Thymus (tissue), 11 donors: ENCODE data around the gene TNRC18. TPM values are rescaled to one million over a fixed set of nuclear protein-coding genes. Genes with fewer than 3 reads are reported as not detected.

Source experiments
- DNase-seq, 9 donors: peaks; one replicate each; pipeline ENCODE4 v3.0.0-alpha.2; 2013; ENCODE audit warnings: low spot score in 9 of 9, low read depth in 6 of 9, missing footprints in 1 of 9
- H3K27ac ChIP-seq, 2 donors: one replicate each; pipeline ENCODE4 v1.5.1; 2013; ENCODE audit warnings: control low read depth in 1 of 2, low read depth in 1 of 2, low read length in 1 of 2, mild to moderate bottlenecking in 1 of 2, moderate library complexity in 1 of 2
- H3K27me3 ChIP-seq, 2 donors: one replicate each; pipeline ENCODE4 v1.5.1; 2013; ENCODE audit warnings: low read length in 1 of 2; ENCODE audit not compliant: control insufficient read depth in 2 of 2, insufficient read depth in 1 of 2
- H3K36me3 ChIP-seq, 2 donors: one replicate each; pipeline ENCODE4 v1.5.1; 2013; ENCODE audit warnings: low read length in 1 of 2, mild to moderate bottlenecking in 1 of 2, moderate library complexity in 1 of 2; ENCODE audit not compliant: control insufficient read depth in 2 of 2, insufficient read depth in 2 of 2
- H3K4me1 ChIP-seq, 2 donors: one replicate each; pipeline ENCODE4 v1.5.1; 2013; ENCODE audit warnings: low read length in 2 of 2; ENCODE audit not compliant: control insufficient read depth in 2 of 2, insufficient read depth in 2 of 2
- H3K4me3 ChIP-seq, 2 donors: one replicate each; pipeline ENCODE4 v1.5.1; 2013; ENCODE audit warnings: low read length in 2 of 2, control low read depth in 1 of 2, mild to moderate bottlenecking in 1 of 2
- H3K9me3 ChIP-seq, 2 donors: one replicate each; pipeline ENCODE4 v1.5.1; 2013; ENCODE audit warnings: low read length in 1 of 2, mild to moderate bottlenecking in 1 of 2; ENCODE audit not compliant: control insufficient read depth in 2 of 2, insufficient read depth in 1 of 2
- WGBS: extraction: QIAGEN DNeasy Blood & Tissue Kit; methylation state at CpG from one replicate; pipeline ENCODE4 v1.1.7; 2013; 5-methylcytosine and 5-hydroxymethylcytosine counted together
- polyA plus RNA-seq: library from polyadenylated mRNA; stranded (reverse); fragments of 200-250 nt; gene quantifications from one replicate; pipeline ENCODE4 v1.2.3, GENCODE V29; 2013
- total RNA-seq: library from RNA; stranded (reverse); fragments of 120-200 nt; gene quantifications from one replicate; pipeline ENCODE4 v1.2.4, GENCODE V29; 2013
- donor health status: healthy.

Gene TNRC18
- total and polyA plus RNA-seq, 2 donors: 8.5 to 26.2 TPM

- no peak overlapping the region for H3K27ac ChIP-seq
- no peaks in the 10 kb centered on the region for H3K4me1 ChIP-seq
- DNase-seq: no peak
- no peak overlapping the region for H3K4me3 ChIP-seq
- peaks cover 66 to 68% of the 10 kb centered on the region in 2 donors for H3K36me3 ChIP-seq
- 89% methylated on average over 17 of the region's 17 CpGs for WGBS
- no peaks in the 10 kb centered on the region for H3K27me3 ChIP-seq
- H3K9me3 ChIP-seq: no peaks in the 10 kb centered on the region
These were observed 69.0 kb downstream of the TNRC18 start for GRCh38 chr7:5354460-5355232.

- Histone ChIP-seq H3K4me1 (no peaks in the 10 kb centered on the region), H3K27me3 (no peaks in the 10 kb centered on the region), H3K4me3 (no peak overlapping the region), H3K9me3 (no peaks in the 10 kb centered on the region), H3K36me3 (peaks cover 49 to 63% of the 10 kb centered on the region in 2 donors), H3K27ac (no peak overlapping the region)
- no peak for DNase-seq
- WGBS: 97% methylated on average over 19 of the region's 19 CpGs
These were observed 71.1 kb downstream of the TNRC18 start for GRCh38 chr7:5352440-5353010.

- H3K27ac ChIP-seq: no peak overlapping the region
- no peak for DNase-seq
- peaks cover 43 to 57% of the 10 kb centered on the region in 2 donors for H3K36me3 ChIP-seq
- no peaks in the 10 kb centered on the region for H3K27me3 ChIP-seq
- no peak overlapping the region for H3K4me3 ChIP-seq
- 98% methylated on average over 35 of the region's 35 CpGs for WGBS
- H3K4me1 ChIP-seq: no peaks in the 10 kb centered on the region
- no peaks in the 10 kb centered on the region for H3K9me3 ChIP-seq
These were observed 71.9 kb downstream of the TNRC18 start for GRCh38 chr7:5351507-5352265.

GRCh38 chr7:5350600-5351385 lies 72.8 kb downstream of the TNRC18 start:
- Histone ChIP-seq H3K36me3 (peaks cover 42 to 54% of the 10 kb centered on the region in 2 donors), H3K4me1 (no peaks in the 10 kb centered on the region)
- no peak for DNase-seq

DNA sequence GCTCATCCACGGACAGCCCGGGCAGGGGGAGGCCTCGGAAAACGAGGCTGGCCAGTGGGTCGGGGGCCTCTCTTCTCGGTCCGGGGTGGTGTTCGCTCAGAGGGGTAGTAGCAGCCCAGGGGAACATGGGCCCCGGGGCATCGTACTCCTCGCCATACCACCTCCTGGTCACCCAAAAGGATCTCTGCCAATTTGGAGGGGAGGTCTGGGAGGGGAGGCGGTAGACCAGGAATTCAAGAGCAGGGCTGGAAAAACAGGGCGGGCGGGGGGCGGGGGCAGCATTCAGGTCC lies 73.5 kb downstream of the TNRC18 start:
- Histone ChIP-seq H3K27me3 (no peaks in the 10 kb centered on the region), H3K36me3 (peaks cover 45 to 59% of the 10 kb centered on the region in 2 donors), H3K27ac (no peak overlapping the region), H3K4me1 (no peaks in the 10 kb centered on the region), H3K4me3 (no peak overlapping the region), H3K9me3 (peaks cover 2 to 9% of the 10 kb centered on the region in 2 donors)
- no peak for DNase-seq
- WGBS: 98% methylated on average over 15 of the region's 15 CpGs

More at GRCh38 chr7:5350600-5351385, 72.8 kb downstream of the TNRC18 start:
- peaks cover 0 to 3% of the 10 kb centered on the region in 2 donors for H3K9me3 ChIP-seq
- 97% methylated on average over 23 of the region's 23 CpGs for WGBS
- H3K27me3 ChIP-seq: no peaks in the 10 kb centered on the region
- no peak overlapping the region for H3K4me3 ChIP-seq
- no peak overlapping the region for H3K27ac ChIP-seq

- H3K9me3 ChIP-seq: peaks cover 7 to 15% of the 10 kb centered on the region in 2 donors
- WGBS: 93% methylated on average over 34 of the region's 34 CpGs
- H3K27me3 ChIP-seq: no peaks in the 10 kb centered on the region
- H3K27ac ChIP-seq: no peak overlapping the region
- DNase-seq: no peak
- no peaks in the 10 kb centered on the region for H3K4me1 ChIP-seq
- H3K36me3 ChIP-seq: peaks cover 50 to 64% of the 10 kb centered on the region in 2 donors
- H3K4me3 ChIP-seq: no peak overlapping the region
These were observed 74.0 kb downstream of the TNRC18 start for GRCh38 chr7:5349437-5350173.

GRCh38 chr7:5349005-5349380 lies 74.6 kb downstream of the TNRC18 start:
- Histone ChIP-seq H3K4me1 (no peaks in the 10 kb centered on the region), H3K9me3 (peaks cover 13 to 21% of the 10 kb centered on the region in 2 donors), H3K27ac (no peak overlapping the region), H3K27me3 (no peaks in the 10 kb centered on the region), H3K36me3 (peaks cover 56 to 70% of the 10 kb centered on the region in 2 donors), H3K4me3 (no peak overlapping the region)
- no peak for DNase-seq
- 97% methylated on average over 17 of the region's 17 CpGs for WGBS

DNA sequence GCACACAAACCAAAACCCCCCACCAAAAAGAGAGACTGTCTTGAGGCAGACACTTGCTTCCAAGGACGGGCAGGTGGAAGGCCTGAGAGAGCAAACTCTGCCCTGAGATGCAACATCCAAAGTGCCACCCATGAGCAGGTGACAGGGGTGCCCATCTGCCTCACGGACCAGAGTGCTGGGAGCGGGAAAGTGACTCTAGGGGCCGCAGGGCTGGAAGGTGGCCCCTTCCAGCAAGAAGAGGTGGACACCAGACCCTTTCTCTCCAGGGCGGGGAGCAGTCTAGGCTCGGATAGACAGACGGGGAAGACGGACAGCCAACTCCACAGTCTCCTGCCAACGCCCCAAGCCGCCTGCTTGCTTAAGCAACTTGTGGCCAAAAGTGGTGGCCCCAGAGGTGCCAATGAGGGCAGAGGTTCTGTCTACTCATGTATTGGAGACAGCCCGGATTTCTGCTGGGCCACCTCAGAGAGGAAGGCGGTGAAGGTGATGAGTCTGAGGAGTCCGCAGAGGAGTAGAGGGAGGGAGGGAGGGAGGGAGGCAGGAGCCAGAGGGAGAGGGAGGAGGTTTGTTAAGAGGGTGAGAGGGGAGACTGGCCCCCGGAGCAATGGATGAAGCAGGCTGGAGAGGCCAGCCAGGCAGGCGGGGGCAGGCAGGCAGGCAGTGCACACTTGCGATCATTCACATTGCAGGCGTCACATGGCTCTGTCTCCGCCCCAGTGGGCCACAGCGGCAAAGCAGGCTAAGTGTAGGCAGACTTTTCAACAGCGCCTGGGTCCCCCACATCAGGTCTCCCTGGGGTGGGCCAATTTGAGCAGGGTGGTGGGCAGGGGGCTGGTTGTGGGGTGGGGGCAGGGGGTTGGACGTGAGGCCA lies 75.3 kb downstream of the TNRC18 start:
- H3K9me3 ChIP-seq: peaks cover 17 to 24% of the 10 kb centered on the region in 2 donors
- H3K4me1 ChIP-seq: no peaks in the 10 kb centered on the region
- no peak overlapping the region for H3K4me3 ChIP-seq
- WGBS: 97% methylated on average over 21 of the region's 21 CpGs
- no peaks in the 10 kb centered on the region for H3K27me3 ChIP-seq
- H3K27ac ChIP-seq: no peak overlapping the region
- no peak for DNase-seq
- H3K36me3 ChIP-seq: peaks cover 58 to 76% of the 10 kb centered on the region in 2 donors
